Body of pancreas (tissue), 4 donors: ENCODE measurements around the gene CMBL. TPM values are rescaled to one million over a fixed set of nuclear protein-coding genes. Genes with fewer than 3 reads are reported as not detected.

Experiments
- ATAC-seq: fragments of 150-250 bp; one replicate; pipeline ENCODE4 v1.9.1; 2016
- DNase-seq, 4 donors: peaks; one replicate each; pipeline ENCODE4 v3.0.0-alpha.2; 2019
- H3K27ac ChIP-seq, 4 donors: fragments of 200-600 bp; sonication (generic); 1 replicate in 3 of 4; 2 replicates in 1 of 4; pipeline versions ENCODE4 v1.5.1 to v1.6.1; 2016 to 2019; ENCODE audit warnings: mild to moderate bottlenecking in 1 of 4, mixed read lengths in 1 of 4, moderate library complexity in 1 of 4
- H3K27me3 ChIP-seq, 2 donors: fragments of 200-600 bp; sonication (generic); one replicate each; pipeline ENCODE4 v1.6.0; 2016; ENCODE audit warnings: mild to moderate bottlenecking in 1 of 2
- H3K36me3 ChIP-seq, 2 donors: fragments of 200-600 bp; sonication (generic); replicated peaks in 1 of 2; 2 replicates each; pipeline ENCODE4 v1.5.1; 2016; ENCODE audit warnings: low read depth in 2 of 2; ENCODE audit not compliant: insufficient read depth in 1 of 2
- H3K4me1 ChIP-seq: fragments of 200-600 bp; sonication (generic); one replicate; pipeline ENCODE4 v1.6.0; 2016
- H3K4me3 ChIP-seq, 2 donors: fragments of 200-600 bp; sonication (generic); 1 replicate in 1 of 2; 2 replicates in 1 of 2; pipeline ENCODE4 v1.5.1; 2016 to 2019
- H3K9me3 ChIP-seq, 3 donors: fragments of 200-600 bp; sonication (generic); 1 replicate in 2 of 3; 2 replicates in 1 of 3; pipeline ENCODE4 v1.5.1; 2016
- POLR2A ChIP-seq, 3 donors: fragments of 450-650 bp; IDR thresholded peaks; one replicate each; pipeline ENCODE4 v1.6.1; 2016; ENCODE audit warnings: antibody characterized with exemption in 3 of 3, mild to moderate bottlenecking in 2 of 3
- WGBS, 2 donors: methylation state at CpG; one replicate each; pipeline ENCODE4 v1.1.5; 2017; 5-methylcytosine and 5-hydroxymethylcytosine counted together
- intact Hi-C: fragments of 100-400 bp; cut with DNase I; formaldehyde crosslinking; loops from one replicate; pipeline ENCODE4 v1.15.1; 2023
- total RNA-seq, 2 donors: library from RNA; depleted of rRNA; stranded (reverse); fragments of >200 nt; gene quantifications; one replicate each; pipeline ENCODE4 v1.1.0, GENCODE V29; 2016
- TF ChIP-seq, protein P1 (sequence below), 7 experiments: fragments of 450-650 bp in 4 of 7; fragments of 200-600 bp in 3 of 7; sonication (generic) in 3 of 7; IDR thresholded peaks; one replicate each; pipeline ENCODE4 v1.5.1; 2016 to 2019; ENCODE audit warnings: antibody characterized with exemption in 7 of 7

CMBL gene
- total RNA-seq = 1 to 10 TPM; 4.4 to 4.9 TPM

- peak within 1 kb of the TSS; percentile 33 to 89 (median 88) for H3K27ac ChIP-seq
- peak in 2 of 3 donors; percentile 44 for TF ChIP-seq POLR2A (IDR thresholded peaks at IDR 0.05)
- TF ChIP-seq, protein P1, sequence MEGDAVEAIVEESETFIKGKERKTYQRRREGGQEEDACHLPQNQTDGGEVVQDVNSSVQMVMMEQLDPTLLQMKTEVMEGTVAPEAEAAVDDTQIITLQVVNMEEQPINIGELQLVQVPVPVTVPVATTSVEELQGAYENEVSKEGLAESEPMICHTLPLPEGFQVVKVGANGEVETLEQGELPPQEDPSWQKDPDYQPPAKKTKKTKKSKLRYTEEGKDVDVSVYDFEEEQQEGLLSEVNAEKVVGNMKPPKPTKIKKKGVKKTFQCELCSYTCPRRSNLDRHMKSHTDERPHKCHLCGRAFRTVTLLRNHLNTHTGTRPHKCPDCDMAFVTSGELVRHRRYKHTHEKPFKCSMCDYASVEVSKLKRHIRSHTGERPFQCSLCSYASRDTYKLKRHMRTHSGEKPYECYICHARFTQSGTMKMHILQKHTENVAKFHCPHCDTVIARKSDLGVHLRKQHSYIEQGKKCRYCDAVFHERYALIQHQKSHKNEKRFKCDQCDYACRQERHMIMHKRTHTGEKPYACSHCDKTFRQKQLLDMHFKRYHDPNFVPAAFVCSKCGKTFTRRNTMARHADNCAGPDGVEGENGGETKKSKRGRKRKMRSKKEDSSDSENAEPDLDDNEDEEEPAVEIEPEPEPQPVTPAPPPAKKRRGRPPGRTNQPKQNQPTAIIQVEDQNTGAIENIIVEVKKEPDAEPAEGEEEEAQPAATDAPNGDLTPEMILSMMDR (IDR thresholded peaks at IDR 0.05) = no peak
- no peaks in the 10 kb centered on the region for H3K9me3 ChIP-seq
- DNase-seq (peak; percentile 45 to 67 (median 51)), ATAC-seq (peak; percentile 51)
- H3K36me3 ChIP-seq = no peaks in the 10 kb centered on the region
- H3K27me3 ChIP-seq = no peaks in the 10 kb centered on the region
- peaks cover 78% of the 10 kb centered on the region for H3K4me1 ChIP-seq
- WGBS, 2 donors = 2% methylated on average over 47 to 52 of the region's 56 CpGs
- H3K4me3 ChIP-seq = peak within 1 kb of the TSS; percentile 28 to 51
- intact Hi-C loops = no loop called here
Observed at GRCh38 chr5:10307206-10308148, at the start of gene CMBL. TSS of gene CMBL (minus strand) at chr5:10307902. CDS start at chr5:10290762, 17,140 bp downstream.

DNA sequence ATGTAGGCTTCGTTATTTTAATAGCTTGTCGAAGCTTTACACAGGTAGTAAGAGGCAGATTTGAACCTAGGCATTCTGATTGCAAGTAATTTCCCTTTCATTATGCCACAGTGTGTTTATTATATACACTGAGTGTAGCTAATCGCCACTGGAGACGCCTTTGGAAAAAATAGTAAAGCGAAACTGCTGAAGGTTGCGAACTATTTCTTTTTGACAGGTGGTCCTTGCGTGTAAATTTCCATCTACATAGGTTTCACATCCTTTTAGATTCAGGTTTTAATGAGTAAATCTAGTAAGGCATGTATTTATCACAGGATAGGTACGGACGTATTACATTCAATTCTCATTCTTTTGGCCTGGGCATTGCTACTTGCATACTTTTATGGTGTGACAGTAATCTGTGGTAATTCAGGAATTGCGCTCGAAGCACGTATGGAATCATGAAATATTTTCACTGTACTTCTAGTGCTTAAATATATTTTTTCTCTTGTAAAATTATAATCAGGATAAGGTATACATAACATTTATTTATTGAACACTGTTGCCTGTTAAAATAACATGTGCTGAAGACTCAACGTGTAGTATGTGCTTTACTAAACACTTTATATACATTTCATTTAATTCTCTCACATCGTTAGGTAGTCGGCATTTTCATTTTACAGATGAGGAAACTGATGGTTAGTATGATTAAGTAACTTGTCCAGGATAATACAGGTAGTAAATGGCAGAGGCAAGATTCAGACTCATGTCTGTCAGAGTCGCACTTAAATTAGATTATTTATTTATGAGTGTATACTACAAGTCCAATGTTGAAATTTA lies 47.6 kb upstream of the CMBL start:
- intact Hi-C loops = no loop called here
- Histone ChIP-seq H3K9me3 (no peaks in the 10 kb centered on the region), H3K27me3 (no peaks in the 10 kb centered on the region), H3K4me3 (peak overlapping the region in 1 of 2 donors; percentile 78), H3K27ac (peak overlapping the region; percentile 1 to 100 (median 97)), H3K36me3 (no peaks in the 10 kb centered on the region), H3K4me1 (peaks cover 55% of the 10 kb centered on the region)
- 10 to 13% methylated on average over 16 of the region's 16 CpGs for WGBS, 2 donors
- TF ChIP-seq, protein P1 (IDR thresholded peaks at IDR 0.05) = no peak
- no peak for TF ChIP-seq POLR2A (IDR thresholded peaks at IDR 0.05)
- ATAC-seq (no peak), DNase-seq (no peak)

GRCh38 chr5:10354048-10354872 lies 46.6 kb upstream of the CMBL start:
- H3K4me3 ChIP-seq = peak overlapping the region; percentile 69 to 78
- WGBS, 2 donors = 0% methylated on average over 26 to 54 of the region's 54 CpGs
- no peaks in the 10 kb centered on the region for H3K9me3 ChIP-seq
- TF ChIP-seq, protein P1 (IDR thresholded peaks at IDR 0.05) = peak in 1 of 7 experiments; percentile 5
- TF ChIP-seq POLR2A (IDR thresholded peaks at IDR 0.05) = no peak
- H3K4me1 ChIP-seq = peaks cover 49% of the 10 kb centered on the region
- ATAC-seq (peak; percentile 12), DNase-seq (peak; percentile 50 to 63 (median 58))
- no peaks in the 10 kb centered on the region for H3K36me3 ChIP-seq
- H3K27me3 ChIP-seq = no peaks in the 10 kb centered on the region
- intact Hi-C loops = no loop called here
- H3K27ac ChIP-seq = peak overlapping the region; percentile 95 to 100 (median 98)

DNA sequence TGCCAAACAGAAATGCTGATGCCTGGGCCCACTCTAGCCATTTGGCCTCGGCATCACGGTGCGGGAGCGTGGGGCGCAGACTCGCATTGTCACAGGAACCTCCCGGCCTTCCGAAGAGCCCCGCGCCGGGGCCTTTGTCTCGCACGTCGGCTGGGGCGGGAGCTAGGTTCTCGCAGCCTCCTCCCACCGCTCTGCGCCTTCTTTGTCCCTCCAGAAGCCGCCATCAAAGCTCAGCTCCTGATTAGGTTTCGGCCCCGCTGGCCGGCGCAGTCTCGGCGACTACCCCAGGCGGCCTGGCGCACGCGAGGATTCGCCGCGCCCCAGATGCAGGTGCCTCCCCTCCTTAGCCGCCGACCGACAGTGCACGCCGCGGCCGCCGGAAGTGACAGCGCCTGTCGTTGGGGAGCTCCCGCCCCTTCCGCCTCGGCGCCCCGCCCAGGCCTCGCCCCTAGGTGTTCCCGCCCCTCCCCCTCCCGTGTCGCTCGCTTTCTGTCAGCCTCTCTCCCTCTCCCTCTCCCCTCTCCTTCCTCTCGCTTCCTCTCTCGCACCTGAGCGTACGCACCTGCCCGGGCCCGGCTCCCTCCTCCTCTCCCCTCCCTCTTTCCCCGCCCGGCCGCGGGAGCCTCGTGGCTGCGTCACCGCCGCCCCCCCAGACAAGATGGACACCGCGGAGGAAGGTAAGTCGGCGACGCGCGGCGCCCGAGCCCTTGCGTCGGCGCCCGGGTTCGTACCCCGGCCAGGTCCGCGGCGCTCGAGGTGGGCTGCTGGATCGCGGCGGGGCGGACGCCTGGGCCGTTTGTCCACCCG lies 45.7 kb upstream of the CMBL start, which contains the start of gene MARCHF6:
MARCHF6 (plus strand) TSS at position 455 of the 807 bp plus-strand sequence; CDS start at position 659, 204 bp downstream.
- Histone ChIP-seq H3K36me3 (no peaks in the 10 kb centered on the region), H3K27ac (peak within 1 kb of the TSS; percentile 95 to 100 (median 98)), H3K4me1 (peaks cover 45% of the 10 kb centered on the region), H3K27me3 (no peaks in the 10 kb centered on the region), H3K9me3 (no peaks in the 10 kb centered on the region), H3K4me3 (peak within 1 kb of the TSS; percentile 69 to 78)
- ATAC-seq = peak; percentile 93
- DNase-seq = peak; percentile 98 to 99 (median 98)
- TF ChIP-seq, protein P1 (IDR thresholded peaks at IDR 0.05) = peak in 2 of 7 experiments; percentile 7 to 14
- peak; percentile 95 to 98 (median 97) for TF ChIP-seq POLR2A (IDR thresholded peaks at IDR 0.05)
- 1% methylated on average over 30 to 47 of the region's 92 CpGs for WGBS, 2 donors
- intact Hi-C loops = no loop called here
